GM18508 (cell line): ENCODE measurements around the gene ADAMTSL2.

ENCODE experiments used
- ATAC-seq: cut with Tn5 transposase; IDR thresholded peaks from one replicate; pipeline ENCODE4 v1.9.1; 2021; ENCODE audit warnings: moderate number of reproducible peaks; ENCODE audit not compliant: insufficient read depth, unreplicated experiment

The ADAMTSL2 gene

DNA sequence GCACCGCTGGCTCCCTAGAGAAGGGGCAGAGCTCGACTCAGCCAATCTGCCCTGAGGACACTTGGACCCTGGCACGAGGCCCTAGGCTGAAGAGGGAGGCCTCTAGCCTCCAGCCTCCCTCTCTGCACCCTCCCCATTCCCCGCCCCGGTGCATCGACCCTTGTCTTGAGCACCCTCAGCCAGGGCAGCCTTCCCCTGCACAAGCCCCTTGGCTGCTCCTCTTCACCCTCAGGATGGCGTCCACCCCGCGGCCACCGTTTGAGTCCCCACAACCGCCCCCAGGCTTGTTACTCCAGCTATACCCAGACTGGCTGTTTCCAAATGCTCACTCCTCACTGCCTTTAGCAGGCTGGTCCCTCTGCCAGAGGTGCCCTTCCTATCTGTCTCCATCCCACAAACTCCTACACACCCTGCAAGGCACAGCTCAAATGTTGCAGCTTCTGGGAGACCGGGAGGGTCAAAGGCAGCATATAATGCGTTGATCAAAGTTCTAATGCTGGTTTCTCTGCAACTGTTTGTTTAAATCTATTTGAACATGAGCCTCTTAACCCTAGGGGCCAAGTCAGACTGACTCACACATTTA is 81.2 kb downstream of the ADAMTSL2 start:
- ATAC-seq: no peak

DNA sequence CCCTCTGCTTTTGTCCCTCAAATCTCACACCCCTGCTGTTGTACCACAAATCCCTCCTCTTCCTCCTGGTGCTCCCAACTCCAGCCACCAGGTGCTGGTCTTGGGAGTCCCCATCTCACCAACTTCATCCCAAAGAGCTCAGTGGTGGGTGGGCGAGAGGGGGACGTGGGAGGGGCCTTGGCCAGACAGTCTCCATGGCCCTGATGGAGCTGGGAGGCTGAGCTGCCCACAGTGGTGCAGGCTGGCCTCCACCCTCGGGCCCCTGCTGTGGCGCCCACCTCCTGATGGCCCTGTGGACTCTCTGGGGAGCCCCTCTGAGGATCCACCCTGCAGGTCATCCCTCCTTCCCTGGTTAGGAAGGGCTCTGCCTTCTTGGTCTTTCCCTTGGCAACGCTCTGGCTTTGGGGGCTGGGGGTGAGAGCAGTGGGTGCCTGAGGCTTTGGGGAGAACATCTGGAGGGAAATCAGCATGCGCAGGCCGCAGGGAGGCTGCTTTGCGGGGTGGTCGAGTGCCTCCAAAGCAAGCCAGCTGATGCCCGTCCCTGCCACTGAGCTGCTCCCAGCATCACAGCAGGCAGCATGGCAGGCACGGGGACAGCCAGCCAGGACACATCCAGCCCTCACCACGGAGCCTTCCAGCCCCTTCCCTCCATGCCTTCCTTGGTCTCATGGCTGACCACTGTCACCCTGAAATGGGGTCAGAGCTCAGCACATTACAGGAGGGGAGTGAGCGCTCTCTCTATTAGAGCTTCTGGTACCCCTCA is 82.3 kb downstream of the ADAMTSL2 start:
- no peak for ATAC-seq

DNA sequence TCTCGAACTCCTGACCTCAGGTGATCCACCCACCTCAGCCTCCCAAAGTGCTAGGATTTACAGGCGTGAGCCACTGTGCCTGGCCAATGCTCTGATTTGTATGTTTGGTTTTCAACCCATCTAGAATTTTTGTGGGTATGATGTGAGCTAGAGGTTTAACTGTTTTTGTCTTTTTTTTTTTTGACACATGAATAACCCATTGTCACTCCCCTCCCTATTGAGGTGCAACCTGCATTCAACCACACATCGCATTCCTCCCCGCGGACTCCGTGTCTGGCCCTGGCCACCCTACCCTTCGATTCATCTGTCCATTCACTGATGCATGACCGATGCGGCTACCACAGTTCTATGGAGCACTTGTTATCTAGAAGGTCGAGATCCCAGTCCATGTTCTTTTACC is 84.2 kb downstream of the ADAMTSL2 start:
- ATAC-seq: no peak

DNA sequence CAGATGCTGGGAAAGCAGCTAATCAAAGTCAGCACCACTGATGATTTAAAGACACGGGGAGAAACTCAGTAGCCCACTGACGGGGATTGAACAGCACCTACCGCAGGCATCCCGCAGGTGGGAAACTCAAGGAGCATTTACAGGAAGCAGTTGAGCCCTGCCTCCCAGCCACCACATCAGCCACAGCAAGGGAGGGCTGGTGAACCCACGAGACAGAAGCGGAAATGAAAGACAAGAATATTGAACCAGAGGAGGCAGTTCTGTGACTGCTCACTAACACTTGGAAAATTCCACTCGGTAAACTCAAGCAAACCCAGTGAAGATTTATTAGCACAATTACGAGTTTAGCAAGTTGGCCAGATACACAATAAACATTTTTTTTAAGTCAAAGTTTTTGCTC is 85.3 kb downstream of the ADAMTSL2 start:
- ATAC-seq: no peak

DNA sequence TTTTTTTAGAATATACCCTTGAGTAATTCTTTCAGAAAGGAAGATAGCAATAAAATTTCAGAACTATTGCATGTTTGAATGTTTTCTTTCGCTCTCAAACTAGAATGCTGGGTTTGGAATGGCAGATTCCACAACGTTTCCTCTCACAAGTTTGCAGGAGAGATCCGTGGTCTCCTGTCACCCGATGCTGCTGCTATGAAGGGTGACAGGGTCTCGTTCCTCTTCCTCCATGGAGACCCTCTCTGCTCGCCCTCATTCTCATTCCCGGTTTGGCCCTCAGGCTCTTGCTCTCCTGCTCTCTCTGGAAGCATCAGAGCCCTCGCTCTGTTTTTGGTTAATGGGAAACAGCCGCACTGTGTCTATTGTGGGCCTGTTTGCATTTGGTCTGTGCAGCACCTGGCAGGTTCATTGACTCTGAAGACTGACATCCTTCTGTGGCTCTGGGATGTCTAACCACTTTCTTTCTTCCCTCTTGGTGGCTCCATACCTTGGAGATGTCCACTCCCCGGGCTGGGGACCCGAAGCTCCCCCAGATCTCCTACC is 87.3 kb downstream of the ADAMTSL2 start:
- no peak for ATAC-seq

DNA sequence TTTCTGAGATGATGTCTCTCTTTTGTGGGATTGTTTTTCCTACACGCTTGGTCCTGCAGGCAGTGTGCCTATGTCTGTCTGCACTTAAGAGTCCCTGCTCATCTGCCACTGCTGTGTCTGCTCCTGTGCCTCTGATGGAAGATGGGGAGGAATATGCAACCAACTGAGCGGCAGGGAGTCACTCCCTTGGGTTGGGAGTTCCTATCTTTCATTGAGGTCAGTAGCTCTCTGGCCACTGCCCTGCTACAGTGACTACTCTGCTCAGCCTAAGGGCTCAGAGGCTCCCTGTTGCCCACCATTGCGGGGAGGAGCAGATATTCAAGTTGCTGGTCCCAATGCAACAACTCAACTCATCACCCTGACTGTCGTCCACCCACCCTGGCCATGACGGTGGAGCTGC is 88.1 kb downstream of the ADAMTSL2 start:
- ATAC-seq: no peak
